ENCODE data around the gene HS3ST5. TPM values are rescaled to one million over a fixed set of nuclear protein-coding genes. Genes with fewer than 3 reads are reported as not detected.

The HS3ST5 gene
- total RNA-seq, 1 donor, result not detected

DNA sequence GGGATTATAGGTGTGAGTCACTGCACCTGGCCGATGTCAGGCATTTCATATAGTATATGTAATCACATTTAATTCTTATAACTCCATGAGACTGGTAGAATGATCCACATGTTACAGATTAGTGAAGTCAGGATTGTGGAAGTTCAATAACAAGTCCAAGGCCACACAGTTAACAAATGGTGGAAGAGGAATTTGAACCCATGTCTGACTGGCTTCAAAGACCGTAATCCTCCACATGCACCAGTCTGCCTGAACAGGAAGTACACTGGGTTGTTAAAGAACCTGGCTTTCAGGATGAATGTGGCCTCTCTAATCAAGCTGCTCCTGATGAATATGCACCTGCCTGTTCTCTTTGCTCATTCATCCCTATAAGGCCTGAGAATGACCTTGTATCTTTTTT lies 249.9 kb downstream of the HS3ST5 start:
- no peak overlapping the region for H3K4me3 ChIP-seq (ENCODE audit: insufficient read depth, low read length)
- no peak for DNase-seq (ENCODE audit: insufficient read length, low spot score, missing footprints)
- peaks cover 4% of the 10 kb centered on the region for H3K4me1 ChIP-seq (ENCODE audit: insufficient read depth, low read length)
- H3K9me3 ChIP-seq (ENCODE audit: low read depth, low read length), result no peaks in the 10 kb centered on the region
- no peak overlapping the region for H3K27ac ChIP-seq (ENCODE audit: low read depth, low read length)
- no peaks in the 10 kb centered on the region for H3K27me3 ChIP-seq (ENCODE audit: insufficient read depth, low read length)
- H3K36me3 ChIP-seq (ENCODE audit: insufficient read depth, low read length), result no peaks in the 10 kb centered on the region
- no peaks in the 10 kb centered on the region for H3K79me2 ChIP-seq (ENCODE audit: insufficient read depth, low read length)
- no peak overlapping the region for H3K4me2 ChIP-seq (ENCODE audit: insufficient read depth, low read length)
- H4K20me1 ChIP-seq (ENCODE audit: insufficient read depth, low read length), result no peaks in the 10 kb centered on the region
- no peak overlapping the region for H2AFZ ChIP-seq (ENCODE audit: low read length)
- TF ChIP-seq, protein P1, sequence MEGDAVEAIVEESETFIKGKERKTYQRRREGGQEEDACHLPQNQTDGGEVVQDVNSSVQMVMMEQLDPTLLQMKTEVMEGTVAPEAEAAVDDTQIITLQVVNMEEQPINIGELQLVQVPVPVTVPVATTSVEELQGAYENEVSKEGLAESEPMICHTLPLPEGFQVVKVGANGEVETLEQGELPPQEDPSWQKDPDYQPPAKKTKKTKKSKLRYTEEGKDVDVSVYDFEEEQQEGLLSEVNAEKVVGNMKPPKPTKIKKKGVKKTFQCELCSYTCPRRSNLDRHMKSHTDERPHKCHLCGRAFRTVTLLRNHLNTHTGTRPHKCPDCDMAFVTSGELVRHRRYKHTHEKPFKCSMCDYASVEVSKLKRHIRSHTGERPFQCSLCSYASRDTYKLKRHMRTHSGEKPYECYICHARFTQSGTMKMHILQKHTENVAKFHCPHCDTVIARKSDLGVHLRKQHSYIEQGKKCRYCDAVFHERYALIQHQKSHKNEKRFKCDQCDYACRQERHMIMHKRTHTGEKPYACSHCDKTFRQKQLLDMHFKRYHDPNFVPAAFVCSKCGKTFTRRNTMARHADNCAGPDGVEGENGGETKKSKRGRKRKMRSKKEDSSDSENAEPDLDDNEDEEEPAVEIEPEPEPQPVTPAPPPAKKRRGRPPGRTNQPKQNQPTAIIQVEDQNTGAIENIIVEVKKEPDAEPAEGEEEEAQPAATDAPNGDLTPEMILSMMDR (IDR thresholded peaks at IDR 0.05; ENCODE audit: extremely low read depth, low read depth, low read length), result no peak

DNA sequence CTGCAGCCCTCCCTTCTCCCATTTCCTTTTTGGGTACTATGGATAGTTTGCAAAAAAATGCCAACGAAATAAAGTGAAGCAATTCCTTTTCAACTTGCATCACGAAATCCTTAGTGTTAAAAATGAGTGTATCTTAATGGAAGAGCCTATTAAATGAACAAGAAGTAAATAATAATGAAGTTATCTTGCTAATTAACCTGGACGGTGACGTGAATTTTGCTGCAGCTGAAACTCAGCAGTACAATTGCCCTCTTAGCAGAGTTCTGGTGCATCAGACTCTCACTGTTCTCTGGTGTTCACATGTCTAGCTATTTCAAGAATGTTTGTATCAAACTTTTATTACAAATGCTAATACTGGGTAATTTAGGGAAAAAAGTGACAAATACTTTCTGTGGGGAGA lies 252.2 kb downstream of the HS3ST5 start:
- H3K9me3 ChIP-seq (ENCODE audit: low read depth, low read length), result no peaks in the 10 kb centered on the region
- H3K36me3 ChIP-seq (ENCODE audit: insufficient read depth, low read length), result no peaks in the 10 kb centered on the region
- H3K27me3 ChIP-seq (ENCODE audit: insufficient read depth, low read length), result peaks cover 7% of the 10 kb centered on the region
- no peak for DNase-seq (ENCODE audit: insufficient read length, low spot score, missing footprints)
- H3K79me2 ChIP-seq (ENCODE audit: insufficient read depth, low read length), result no peaks in the 10 kb centered on the region
- no peaks in the 10 kb centered on the region for H4K20me1 ChIP-seq (ENCODE audit: insufficient read depth, low read length)
- H2AFZ ChIP-seq (ENCODE audit: low read length), result no peak overlapping the region
- no peak overlapping the region for H3K4me2 ChIP-seq (ENCODE audit: insufficient read depth, low read length)
- no peak overlapping the region for H3K4me3 ChIP-seq (ENCODE audit: insufficient read depth, low read length)
- H3K4me1 ChIP-seq (ENCODE audit: insufficient read depth, low read length), result peaks cover 14% of the 10 kb centered on the region
- H3K27ac ChIP-seq (ENCODE audit: low read depth, low read length), result no peak overlapping the region
- TF ChIP-seq, protein P1 (IDR thresholded peaks at IDR 0.05; ENCODE audit: extremely low read depth, low read depth, low read length), result no peak

DNA sequence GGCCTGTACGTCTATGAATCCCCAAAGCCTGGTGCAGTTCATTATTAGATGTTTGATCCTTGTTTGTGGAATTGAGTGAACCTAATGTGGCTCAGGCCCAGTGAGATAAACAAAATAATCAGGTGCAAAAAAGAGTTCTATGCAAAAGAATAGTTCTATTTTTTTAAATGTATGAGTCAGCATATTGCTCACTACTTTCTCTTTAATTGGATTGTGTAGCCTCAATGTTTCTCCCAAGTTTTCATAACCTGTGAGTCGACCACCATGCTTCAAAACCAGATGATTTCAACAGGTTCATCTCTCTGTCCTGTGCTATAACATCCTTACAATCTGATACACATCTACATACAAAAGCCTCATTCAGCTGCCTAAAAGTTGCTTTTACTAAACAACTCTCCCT lies 255.3 kb downstream of the HS3ST5 start:
- TF ChIP-seq, protein P1 (IDR thresholded peaks at IDR 0.05; ENCODE audit: extremely low read depth, low read depth, low read length), result no peak
- H3K36me3 ChIP-seq (ENCODE audit: insufficient read depth, low read length), result no peaks in the 10 kb centered on the region
- no peak for DNase-seq (ENCODE audit: insufficient read length, low spot score, missing footprints)
- no peak overlapping the region for H3K4me3 ChIP-seq (ENCODE audit: insufficient read depth, low read length)
- H2AFZ ChIP-seq (ENCODE audit: low read length), result no peak overlapping the region
- no peaks in the 10 kb centered on the region for H3K9me3 ChIP-seq (ENCODE audit: low read depth, low read length)
- peaks cover 16% of the 10 kb centered on the region for H3K27me3 ChIP-seq (ENCODE audit: insufficient read depth, low read length)
- no peaks in the 10 kb centered on the region for H4K20me1 ChIP-seq (ENCODE audit: insufficient read depth, low read length)
- no peaks in the 10 kb centered on the region for H3K79me2 ChIP-seq (ENCODE audit: insufficient read depth, low read length)
- H3K4me1 ChIP-seq (ENCODE audit: insufficient read depth, low read length), result peaks cover 29% of the 10 kb centered on the region
- H3K4me2 ChIP-seq (ENCODE audit: insufficient read depth, low read length), result no peak overlapping the region
- no peak overlapping the region for H3K27ac ChIP-seq (ENCODE audit: low read depth, low read length)

DNA sequence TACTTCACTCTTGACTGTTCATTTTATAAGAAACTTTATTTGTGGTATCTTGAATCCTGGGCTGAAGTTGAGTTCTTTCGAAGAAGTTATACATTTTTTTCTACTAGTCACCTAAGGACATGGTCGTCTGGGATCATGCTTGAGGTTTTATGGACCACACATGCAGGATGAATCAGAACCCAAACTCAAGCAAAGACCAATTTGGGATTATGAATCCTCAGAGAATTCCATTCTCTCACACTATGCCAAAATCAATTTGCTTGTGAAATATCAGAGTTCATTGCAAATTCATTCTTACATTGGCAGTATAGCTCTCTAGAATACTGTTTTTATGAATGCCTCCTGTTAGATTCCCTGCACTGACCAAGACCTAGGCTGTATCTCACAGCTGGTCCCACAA lies 257.6 kb downstream of the HS3ST5 start:
- H3K4me3 ChIP-seq (ENCODE audit: insufficient read depth, low read length), result no peak overlapping the region
- H4K20me1 ChIP-seq (ENCODE audit: insufficient read depth, low read length), result no peaks in the 10 kb centered on the region
- H3K9me3 ChIP-seq (ENCODE audit: low read depth, low read length), result no peaks in the 10 kb centered on the region
- H3K36me3 ChIP-seq (ENCODE audit: insufficient read depth, low read length), result no peaks in the 10 kb centered on the region
- H3K27me3 ChIP-seq (ENCODE audit: insufficient read depth, low read length), result peaks cover 25% of the 10 kb centered on the region
- no peak overlapping the region for H3K27ac ChIP-seq (ENCODE audit: low read depth, low read length)
- H3K4me2 ChIP-seq (ENCODE audit: insufficient read depth, low read length), result peak overlapping the region; percentile 63
- no peaks in the 10 kb centered on the region for H3K79me2 ChIP-seq (ENCODE audit: insufficient read depth, low read length)
- TF ChIP-seq, protein P1 (IDR thresholded peaks at IDR 0.05; ENCODE audit: extremely low read depth, low read depth, low read length), result no peak
- H2AFZ ChIP-seq (ENCODE audit: low read length), result no peak overlapping the region
- DNase-seq (ENCODE audit: insufficient read length, low spot score, missing footprints), result peak; percentile 62
- H3K4me1 ChIP-seq (ENCODE audit: insufficient read depth, low read length), result peaks cover 25% of the 10 kb centered on the region
